Adrenal gland (tissue), 12 donors: ENCODE results near the gene GGPS1. TPM values are rescaled to one million over a fixed set of nuclear protein-coding genes. Genes with fewer than 3 reads are reported as not detected.
A peak's percentile ranks its signal among the peaks of the same experiment; 100 is the strongest.

ENCODE experiments used
- DNase-seq, 7 donors: peaks; one replicate each; pipeline ENCODE4 v3.0.0-alpha.2; 2019 to 2020
- H3K27ac ChIP-seq, 5 donors: fragments of 200-600 bp; sonication (generic) in 4 of 5; 1 replicate in 3 of 5; 2 replicates in 2 of 5; pipeline versions ENCODE4 v1.5.1 to v1.8.0; 2016 to 2020; ENCODE audit warnings: mild to moderate bottlenecking in 1 of 5
- H3K27me3 ChIP-seq: fragments of 200-600 bp; 2 replicates; pipeline ENCODE4 v1.8.0; 2021
- H3K36me3 ChIP-seq, 2 donors: fragments of 200-600 bp; replicated peaks in 1 of 2; 1 replicate in 1 of 2; 2 replicates in 1 of 2; pipeline versions ENCODE4 v1.5.1 to v1.8.0; 2018 to 2022
- H3K4me1 ChIP-seq, 2 donors: fragments of 200-600 bp; replicated peaks in 1 of 2; 1 replicate in 1 of 2; 2 replicates in 1 of 2; pipeline versions ENCODE4 v1.5.1 to v1.8.0; 2018 to 2021
- H3K4me3 ChIP-seq, 4 donors: fragments of 200-600 bp; sonication (generic) in 3 of 4; one replicate each; pipeline ENCODE4 v1.5.1; 2016 to 2018
- H3K9me3 ChIP-seq, 3 donors: fragments of 200-600 bp; sonication (generic) in 1 of 3; replicated peaks in 1 of 3; 1 replicate in 2 of 3; 2 replicates in 1 of 3; pipeline versions ENCODE4 v1.5.1 to v1.8.0; 2016 to 2021
- CTCF ChIP-seq, 6 experiments: fragments of 450-650 bp in 4 of 6; fragments of 200-600 bp in 2 of 6; sonication (generic) in 1 of 6; IDR thresholded peaks; 1 replicate in 5 of 6; 2 replicates in 1 of 6; pipeline versions ENCODE4 v1.5.1 to v1.8.0; 2016 to 2021; ENCODE audit warnings: antibody characterized with exemption in 6 of 6, mild to moderate bottlenecking in 2 of 6, moderate library complexity in 1 of 6
- POLR2A ChIP-seq, 2 donors: fragments of 450-650 bp; IDR thresholded peaks; one replicate each; pipeline ENCODE4 v1.6.1; 2017; ENCODE audit warnings: antibody characterized with exemption in 2 of 2, mild to moderate bottlenecking in 2 of 2, moderate library complexity in 1 of 2
- WGBS, 4 donors: extraction: QIAGEN DNeasy Blood & Tissue Kit in 2 of 4; methylation state at CpG; one replicate each; pipeline versions ENCODE4 v1.1.5 to v1.1.7; 2013 to 2017; 5-methylcytosine and 5-hydroxymethylcytosine counted together
- intact Hi-C, 2 donors: fragments of 100-400 bp; cut with DNase I; formaldehyde crosslinking; loops; one replicate each; pipeline versions ENCODE4 v1.14.1 to v1.15.0; 2022 to 2023
- polyA plus RNA-seq, 3 donors: library from polyadenylated mRNA; stranded (reverse); fragments of 200-250 nt in 2 of 3; fragments of 350-450 nt in 1 of 3; fragmentation: Illumina TruSeq in 1 of 3; extraction: RNeasy Lipid Tissue Mini Kit (QIAGEN cat#74804) in 1 of 3; gene quantifications; one replicate each; pipeline ENCODE4 v1.2.3, GENCODE V29; 2013 to 2014
- total RNA-seq, 9 donors: library from RNA; depleted of rRNA in 4 of 9; stranded (reverse); fragments of >200 nt in 4 of 9; fragments of 120-200 nt in 1 of 9; fragmentation: NEBNext Ultra II Directional in 1 of 9; extraction: Animal tissue kit (Norgen Biotek cat#: 25700) in 1 of 9; gene quantifications; one replicate each; pipeline versions ENCODE4 v1.1.0 to v1.2.4, GENCODE V29; 2013 to 2023
- donor health status: healthy with polysubstance abuse.
- donor health status: Bipolar disorder and iron deficiency.
- donor health status: DM: yes; HTN: yes; CAD: no.
- donor health status: DM: no; HTN: no; CAD: no.
- donor health status: DM: no; HTN: no; CAD: no.
- donor health status: DM: yes; HTN: yes; CAD: no.

GGPS1 gene
- total and polyA plus RNA-seq, 12 donors = 12.6 to 63.7 (median 34.6) TPM

- H3K4me1 ChIP-seq = peaks cover 15 to 38% of the 10 kb centered on the region in 2 donors
- H3K4me3 ChIP-seq = no peak overlapping the region
- WGBS, 4 donors = 82 to 87% (median 84%) methylated on average over 5 of the region's 5 CpGs
- intact Hi-C loops = no loop called here
- TF ChIP-seq CTCF (IDR thresholded peaks at IDR 0.05) = no peak
- TF ChIP-seq POLR2A (IDR thresholded peaks at IDR 0.05) = no peak
- no peaks in the 10 kb centered on the region for H3K9me3 ChIP-seq
- no peak for DNase-seq
- no peaks in the 10 kb centered on the region for H3K27me3 ChIP-seq
- peaks cover 0 to 5% of the 10 kb centered on the region in 2 donors for H3K36me3 ChIP-seq
- no peak overlapping the region for H3K27ac ChIP-seq
Measured at GRCh38 chr1:235330918-235331285, 2.5 kb downstream of the GGPS1 start.

GRCh38 chr1:235331401-235331800 lies 3.0 kb downstream of the GGPS1 start:
- TF ChIP-seq POLR2A (IDR thresholded peaks at IDR 0.05) (no peak), CTCF (IDR thresholded peaks at IDR 0.05) (no peak)
- Histone ChIP-seq H3K27ac (no peak overlapping the region), H3K4me3 (no peak overlapping the region), H3K36me3 (peaks cover 0 to 5% of the 10 kb centered on the region in 2 donors), H3K4me1 (peaks cover 11 to 34% of the 10 kb centered on the region in 2 donors), H3K9me3 (no peaks in the 10 kb centered on the region), H3K27me3 (no peaks in the 10 kb centered on the region)
- intact Hi-C loops = no loop called here
- WGBS, 4 donors = 53 to 59% (median 57%) methylated on average over 3 of the region's 3 CpGs
- DNase-seq = no peak

DNA sequence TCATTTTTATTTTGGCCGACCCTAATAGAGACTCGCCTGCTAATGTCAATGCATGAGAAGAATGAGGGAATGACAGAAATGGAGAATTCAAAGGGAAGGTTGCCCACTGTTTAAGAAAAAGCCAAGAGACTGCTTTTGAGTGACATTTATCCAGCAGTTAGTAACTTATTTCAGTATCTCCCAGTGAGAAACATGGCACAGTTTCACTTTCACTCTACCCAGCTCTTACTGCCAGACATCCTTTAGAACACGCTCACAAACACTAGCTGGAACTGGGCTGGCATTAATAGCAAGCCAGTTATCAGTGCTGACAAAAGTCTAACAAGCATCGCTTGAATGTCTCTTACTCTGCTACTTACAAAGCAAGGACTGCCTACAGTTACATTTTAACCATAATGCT lies 8.5 kb downstream of the GGPS1 start:
- H3K36me3 ChIP-seq = peaks cover 0 to 17% of the 10 kb centered on the region in 2 donors
- no peak overlapping the region for H3K4me3 ChIP-seq
- TF ChIP-seq POLR2A (IDR thresholded peaks at IDR 0.05) (no peak), CTCF (IDR thresholded peaks at IDR 0.05) (no peak)
- intact Hi-C loops = no loop called here
- 50 to 65% (median 62%) methylated on average over 4 of the region's 4 CpGs for WGBS, 4 donors
- peak overlapping the region in 2 of 5 donors; percentile 2 to 46 for H3K27ac ChIP-seq
- no peaks in the 10 kb centered on the region for H3K9me3 ChIP-seq
- H3K27me3 ChIP-seq = no peaks in the 10 kb centered on the region
- peak in 3 of 7 donors; percentile 19 to 66 (median 29) for DNase-seq
- peaks cover 0 to 13% of the 10 kb centered on the region in 2 donors for H3K4me1 ChIP-seq

DNA sequence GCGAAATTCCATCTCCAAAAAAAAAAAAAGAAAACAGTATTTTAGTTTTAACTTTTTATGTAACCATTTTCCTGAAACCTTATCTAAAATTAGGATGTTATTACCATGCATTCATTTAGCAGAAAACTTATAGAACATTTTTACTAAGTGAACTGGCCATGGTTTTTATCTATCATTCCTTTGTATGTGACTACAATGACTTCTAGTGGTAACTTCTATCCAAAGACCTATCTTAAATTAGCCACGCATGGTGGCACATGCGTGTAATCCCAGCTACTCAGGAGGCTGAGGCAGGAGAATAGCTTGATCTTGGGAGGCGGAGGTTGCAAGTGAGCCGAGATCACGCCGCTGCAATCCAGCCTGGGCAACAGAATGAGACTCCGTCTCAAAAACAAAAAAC lies 11.4 kb downstream of the GGPS1 start:
- no peak for DNase-seq
- Histone ChIP-seq H3K36me3 (peaks cover 0 to 30% of the 10 kb centered on the region in 2 donors), H3K27me3 (no peaks in the 10 kb centered on the region), H3K9me3 (no peaks in the 10 kb centered on the region), H3K4me3 (no peak overlapping the region), H3K27ac (no peak overlapping the region), H3K4me1 (peaks cover 0 to 6% of the 10 kb centered on the region in 2 donors)
- TF ChIP-seq POLR2A (IDR thresholded peaks at IDR 0.05) (no peak), CTCF (IDR thresholded peaks at IDR 0.05) (no peak)
- 74 to 85% (median 85%) methylated on average over 8 of the region's 8 CpGs for WGBS, 4 donors
- intact Hi-C loops = no loop called here
